ENCODE measurements around the gene NOS1AP.

The NOS1AP gene

DNA sequence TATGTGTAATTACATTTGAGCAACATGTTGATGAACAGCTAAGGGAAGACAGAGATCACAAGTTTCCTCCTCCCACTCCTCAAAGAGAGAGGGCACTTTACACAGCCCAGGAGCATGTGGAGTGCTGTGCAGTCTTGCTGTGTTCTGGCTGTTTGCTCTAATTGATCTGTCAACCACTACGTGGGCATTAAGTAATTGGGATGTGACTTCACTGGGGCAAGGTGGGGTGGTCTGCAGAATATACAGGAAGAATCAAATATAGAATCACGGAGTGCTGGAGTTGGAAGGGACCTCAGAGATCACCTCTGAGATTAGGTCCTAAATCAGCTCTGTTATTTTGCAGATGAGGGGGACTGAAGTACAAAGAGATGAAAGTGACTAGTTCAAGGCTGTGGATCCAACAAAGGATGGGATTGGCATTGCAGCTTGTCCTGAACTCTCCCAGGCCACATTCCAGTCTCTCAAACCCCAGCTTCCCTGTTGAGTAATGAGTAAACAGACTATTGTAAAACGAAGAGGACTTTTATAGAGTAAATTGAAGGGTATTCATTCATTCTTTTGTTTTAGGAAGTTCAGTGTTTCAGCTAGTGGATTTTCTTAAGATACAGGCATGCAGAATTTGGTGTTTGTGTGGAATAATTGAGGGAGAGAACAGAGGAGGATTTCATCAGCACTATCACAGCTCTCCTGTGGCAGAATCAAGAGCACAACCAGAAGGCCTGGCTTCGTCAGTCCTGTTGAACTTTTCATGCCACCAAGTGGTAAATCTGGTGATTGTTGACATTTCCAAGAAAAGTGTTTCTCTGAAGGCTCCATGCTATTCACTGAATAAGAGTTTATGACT is 22.4 kb downstream of the NOS1AP start:
- no peak for DNase-seq

DNA sequence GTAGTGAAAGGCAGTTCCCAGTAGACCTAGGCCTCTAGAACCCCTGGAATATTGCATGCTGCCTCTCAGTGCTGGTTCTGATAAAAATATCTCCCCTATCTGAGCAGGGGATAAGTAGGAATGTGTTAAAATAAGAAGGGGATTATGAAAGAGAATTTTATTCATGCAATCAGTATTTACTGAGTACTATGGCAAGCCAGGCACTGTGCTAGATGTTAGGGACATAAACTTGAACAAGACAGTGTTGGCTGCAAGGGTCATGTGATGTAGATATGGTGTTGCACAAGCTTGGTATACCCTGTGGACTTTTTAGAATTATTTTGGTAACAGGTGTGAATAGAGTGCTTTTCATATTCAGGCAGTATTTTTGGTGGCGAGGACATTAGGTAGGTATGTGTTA is 23.6 kb downstream of the NOS1AP start:
- DNase-seq = no peak

DNA sequence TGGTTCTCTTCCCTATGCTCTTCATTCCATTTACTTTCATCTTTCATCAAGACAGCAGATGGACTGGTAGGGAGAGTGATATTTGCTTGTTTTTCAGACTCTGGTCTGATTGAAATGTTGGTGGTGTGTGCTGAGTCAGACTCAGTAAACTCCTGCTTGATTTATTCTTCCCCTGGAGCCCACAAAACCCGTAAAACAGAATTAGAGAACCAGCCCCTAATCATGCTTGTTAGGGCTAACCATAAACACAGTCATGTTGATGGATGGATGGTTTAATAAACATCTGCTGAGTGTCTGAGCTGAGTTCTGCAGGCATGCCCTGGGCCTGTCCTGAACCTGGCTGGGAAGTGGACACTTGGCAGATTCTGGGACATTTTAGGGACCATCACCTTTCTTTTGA is 24.8 kb downstream of the NOS1AP start:
- no peak for DNase-seq

DNA sequence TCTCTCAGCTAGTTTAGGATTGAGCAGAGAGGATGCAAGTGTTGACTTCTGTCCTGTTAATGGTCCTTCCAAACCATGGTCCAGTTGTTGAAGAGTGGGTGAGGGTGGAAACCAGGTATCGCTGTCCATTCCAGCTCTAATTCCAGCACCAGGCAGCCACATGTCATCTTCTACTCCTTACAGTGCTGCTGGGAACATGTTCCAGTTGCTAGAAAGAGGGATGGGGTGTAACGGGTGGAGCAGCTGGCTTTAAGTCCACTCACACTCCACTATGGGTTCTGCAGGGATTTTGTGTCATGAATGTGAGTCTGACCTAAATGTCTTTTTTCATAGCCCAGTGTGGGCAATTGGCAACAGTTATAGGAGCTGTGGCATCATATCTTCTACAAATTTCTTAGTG is 25.2 kb downstream of the NOS1AP start:
- no peak for DNase-seq

DNA sequence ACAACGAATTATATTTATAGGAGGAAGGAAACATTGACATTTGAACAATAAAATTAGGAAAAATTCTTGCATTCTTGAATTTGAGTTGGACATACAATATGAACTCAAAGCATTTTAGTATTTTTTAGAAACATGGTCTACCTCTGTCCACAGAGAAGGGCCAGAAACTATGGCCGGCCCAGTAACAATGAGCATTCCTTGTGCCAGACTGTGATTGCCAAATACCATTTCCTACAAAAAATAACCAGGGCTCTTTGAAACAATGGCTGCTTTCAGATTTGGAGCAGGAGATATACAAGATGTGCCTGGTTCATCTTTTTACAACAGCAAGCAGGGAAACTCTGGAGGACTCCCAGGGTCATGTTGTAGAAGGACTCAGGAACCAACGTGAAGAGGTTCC is 38.4 kb downstream of the NOS1AP start:
- DNase-seq = no peak

DNA sequence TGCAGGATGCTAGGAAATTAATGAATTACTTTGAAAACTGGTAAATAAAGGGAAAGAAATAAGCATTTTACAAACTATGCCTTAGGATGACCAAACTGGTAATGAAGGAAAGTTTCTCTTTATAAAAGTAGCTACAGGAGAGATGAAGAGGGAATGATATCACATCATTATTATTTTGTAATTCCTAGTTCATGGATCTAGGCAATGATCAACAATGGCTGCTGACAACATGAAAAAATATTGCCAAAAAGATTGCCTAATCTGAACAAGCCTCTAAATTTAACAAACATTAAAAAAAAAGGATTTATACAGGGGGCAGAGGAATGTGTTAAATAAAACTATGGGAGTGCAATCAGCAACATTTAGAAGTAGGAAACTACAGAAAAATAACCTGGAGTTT is 38.9 kb downstream of the NOS1AP start:
- no peak for DNase-seq

DNA sequence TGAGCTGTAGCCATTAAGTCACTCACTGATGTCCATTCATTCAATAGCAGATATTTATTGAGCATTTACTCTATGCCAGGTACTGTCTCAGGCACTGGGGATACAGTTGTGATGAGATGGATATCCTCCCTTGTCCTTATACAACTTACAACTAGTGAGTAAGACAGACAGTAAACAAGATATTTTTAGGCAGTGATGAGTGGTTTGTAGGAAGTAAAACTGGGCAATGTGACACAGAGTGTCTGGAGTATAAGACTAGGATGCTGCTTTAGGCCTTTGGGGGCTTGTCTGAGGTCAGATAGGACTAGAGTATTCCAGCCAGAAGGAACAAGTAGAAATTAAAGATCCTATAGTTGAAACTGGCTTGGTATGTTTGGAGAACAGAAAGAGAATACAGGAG is 41.4 kb downstream of the NOS1AP start:
- DNase-seq = no peak

DNA sequence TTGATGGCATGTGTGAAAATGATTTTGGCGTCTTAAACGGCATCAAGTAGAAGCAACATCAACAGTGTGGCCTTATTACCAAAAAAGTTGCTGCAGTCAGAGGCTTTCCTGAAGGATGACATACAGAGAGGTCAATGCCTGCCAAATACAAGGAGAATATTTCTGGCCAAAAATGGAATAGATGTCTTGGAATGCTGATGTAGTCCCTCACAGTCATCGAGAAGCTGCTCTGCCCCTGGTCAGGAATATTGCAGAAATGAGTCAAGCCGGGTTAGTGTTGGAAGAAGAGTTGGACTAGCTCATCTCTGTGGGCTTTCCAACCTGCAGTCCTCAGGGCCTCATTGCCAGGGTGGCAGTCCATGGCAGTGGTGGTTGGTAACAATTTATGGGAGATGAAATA is 42.1 kb downstream of the NOS1AP start:
- no peak for DNase-seq

DNA sequence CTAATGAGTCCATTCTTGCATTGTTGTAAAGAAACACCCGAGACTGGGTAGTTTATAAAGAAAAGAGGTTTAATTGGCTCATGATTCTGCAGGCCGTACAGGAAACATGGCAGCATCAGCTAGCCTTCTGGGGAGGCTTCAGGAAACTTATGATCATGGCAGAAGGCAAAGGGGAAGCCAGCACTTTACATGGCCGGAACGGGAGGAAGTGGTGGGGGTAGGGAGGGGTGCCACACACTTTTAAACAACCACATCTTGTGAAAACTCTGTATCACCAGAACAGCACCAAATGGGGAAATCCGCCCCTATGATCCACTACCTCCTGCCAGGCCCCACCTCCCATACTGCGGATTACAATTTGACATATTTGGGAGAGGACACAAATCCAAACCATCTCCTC is 43.9 kb downstream of the NOS1AP start:
- no peak for DNase-seq

DNA sequence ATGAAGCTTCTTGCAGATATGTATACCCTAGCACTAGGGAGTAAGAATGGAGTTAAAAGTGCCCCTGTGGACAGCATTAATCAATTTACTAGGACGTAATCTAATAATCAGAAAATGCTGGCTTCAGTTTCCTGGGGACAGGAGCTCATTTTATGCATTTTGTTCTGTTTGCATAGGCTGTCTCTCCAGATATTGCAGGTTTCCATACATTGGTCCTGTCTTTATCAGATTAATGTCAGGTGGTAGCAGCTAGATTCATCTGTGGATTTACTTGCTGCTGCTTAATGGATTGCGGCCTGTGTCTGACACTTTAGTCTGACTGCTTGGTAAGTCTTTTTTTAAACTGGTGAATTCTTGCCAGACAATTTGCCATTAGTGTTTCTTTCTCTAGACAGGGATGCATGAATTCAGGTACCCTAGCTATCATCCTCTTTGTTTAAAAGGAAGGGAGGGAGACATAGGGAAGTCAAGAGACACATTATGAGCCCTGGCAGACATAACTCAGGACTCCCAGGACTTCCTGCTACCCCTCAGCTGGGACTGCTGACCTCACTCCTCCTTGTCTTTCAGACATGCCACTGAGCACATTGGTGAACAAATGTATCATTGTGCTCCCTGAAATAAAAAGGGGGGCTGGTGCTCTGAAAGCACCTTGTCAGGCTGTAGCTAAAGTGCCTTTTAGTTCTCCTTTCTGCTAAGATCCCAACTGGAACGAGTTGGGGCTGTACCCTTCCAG is 47.7 kb downstream of the NOS1AP start:
- no peak for DNase-seq

DNA sequence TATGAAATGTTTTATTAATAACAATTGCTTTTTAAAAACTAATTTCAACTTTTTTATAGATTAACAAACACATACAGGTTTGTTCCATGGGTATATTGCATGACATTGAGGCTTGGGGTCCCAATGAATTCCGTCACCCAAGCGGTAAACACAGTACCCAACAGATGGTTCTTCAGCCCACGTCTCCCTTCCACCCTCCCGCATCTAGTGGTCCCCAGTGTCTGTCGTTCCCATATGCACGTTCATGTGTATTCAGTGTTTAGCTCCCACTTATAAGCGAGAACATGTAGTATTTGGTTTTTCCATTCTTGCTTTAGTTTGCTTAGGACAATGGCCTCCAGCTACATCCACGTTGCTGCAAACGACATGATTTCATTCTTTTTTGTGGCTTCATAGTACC is 48.6 kb downstream of the NOS1AP start:
- no peak for DNase-seq

DNA sequence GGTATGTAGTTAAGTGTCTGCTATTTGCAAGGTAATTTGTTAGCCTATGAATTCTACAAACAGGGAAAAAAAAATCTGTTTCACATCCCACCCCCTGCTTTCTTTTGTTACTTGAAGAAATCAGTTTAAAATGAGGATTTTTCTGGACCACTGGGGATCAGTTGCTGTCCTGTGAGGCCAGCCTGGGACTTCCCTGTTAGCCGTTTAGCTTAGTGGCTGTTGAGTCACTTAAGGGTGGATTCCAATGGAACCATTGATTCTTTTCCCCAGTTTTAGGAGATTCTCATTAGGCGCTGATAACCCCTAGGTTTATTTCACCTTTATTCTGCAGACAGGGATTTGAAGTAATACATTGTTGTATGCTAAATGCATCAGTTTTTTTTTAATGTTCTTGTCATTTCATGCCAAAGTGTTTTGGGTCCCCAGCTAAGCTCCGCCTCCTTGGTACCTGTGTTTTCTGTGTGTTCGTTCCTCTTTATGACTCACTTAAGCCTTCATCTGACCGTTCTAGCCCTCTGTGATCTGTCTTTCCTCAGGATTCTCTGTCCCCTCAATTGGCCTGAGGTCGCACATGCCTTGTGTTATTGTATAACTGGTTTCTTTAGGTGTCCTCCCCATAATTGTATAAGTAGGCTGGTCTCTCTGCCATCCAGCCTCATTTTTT is 59.3 kb downstream of the NOS1AP start:
- DNase-seq = no peak

DNA sequence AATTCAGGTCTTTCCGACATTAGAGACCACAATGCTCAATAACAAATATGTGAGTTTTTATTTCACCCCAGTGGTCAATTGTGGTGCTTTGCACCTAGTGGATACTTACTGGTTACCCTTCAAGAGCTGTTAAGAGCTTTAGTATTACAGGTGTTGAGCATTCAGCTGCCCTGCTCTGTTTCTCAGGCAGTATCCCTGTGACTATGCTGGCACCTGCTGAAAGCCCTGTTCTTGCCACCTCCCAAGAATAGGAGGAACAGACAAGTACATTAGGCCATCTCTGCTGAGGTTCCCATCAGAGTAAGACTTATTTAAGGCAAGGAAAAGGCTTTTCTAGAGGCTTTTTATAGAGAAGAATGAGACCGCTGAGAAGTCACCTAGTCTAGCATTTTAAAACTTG is 60.8 kb downstream of the NOS1AP start:
- no peak for DNase-seq

DNA sequence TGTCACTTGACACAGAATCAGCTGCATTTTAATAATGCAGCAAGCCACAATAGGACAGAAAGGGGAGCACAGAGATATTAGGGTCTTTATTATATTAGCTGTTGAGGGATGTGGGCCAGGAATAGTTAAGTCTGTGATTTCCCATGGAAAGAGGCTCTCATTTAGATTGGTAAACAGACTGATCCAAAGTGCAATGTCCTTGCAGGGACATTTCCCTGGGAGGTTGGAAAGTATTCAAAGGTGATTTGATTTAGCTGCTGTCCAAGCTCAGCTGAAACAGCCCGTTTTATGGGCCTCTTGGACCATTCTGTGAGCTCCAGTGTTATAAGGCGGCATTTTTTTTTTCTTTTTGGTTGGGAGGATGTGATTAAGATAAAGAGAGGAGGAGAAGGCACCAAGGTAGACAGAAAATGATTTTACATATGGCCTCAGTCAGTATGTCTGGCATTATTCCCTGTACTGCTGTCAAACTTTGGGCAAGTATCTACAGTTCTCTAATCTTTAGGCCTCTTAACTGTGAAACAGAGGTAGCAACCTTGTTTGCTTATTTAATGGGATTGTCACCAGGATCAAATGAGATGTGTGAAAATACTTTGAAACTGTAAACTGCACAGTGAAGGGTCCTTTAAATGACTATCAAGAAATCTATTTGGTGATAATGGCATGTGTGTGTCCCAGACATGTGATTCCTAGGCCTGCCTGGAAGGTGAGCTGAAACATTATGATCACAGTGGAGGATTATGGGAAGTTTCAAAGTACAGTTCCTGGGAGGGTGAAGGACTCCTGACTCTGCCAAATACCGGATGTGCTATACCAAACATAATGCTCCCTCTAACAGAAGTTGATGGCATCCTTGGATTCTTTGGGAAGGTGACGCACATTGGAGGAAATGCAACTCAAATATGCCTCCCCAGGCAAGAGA is 62.2 kb downstream of the NOS1AP start:
- no peak for DNase-seq

DNA sequence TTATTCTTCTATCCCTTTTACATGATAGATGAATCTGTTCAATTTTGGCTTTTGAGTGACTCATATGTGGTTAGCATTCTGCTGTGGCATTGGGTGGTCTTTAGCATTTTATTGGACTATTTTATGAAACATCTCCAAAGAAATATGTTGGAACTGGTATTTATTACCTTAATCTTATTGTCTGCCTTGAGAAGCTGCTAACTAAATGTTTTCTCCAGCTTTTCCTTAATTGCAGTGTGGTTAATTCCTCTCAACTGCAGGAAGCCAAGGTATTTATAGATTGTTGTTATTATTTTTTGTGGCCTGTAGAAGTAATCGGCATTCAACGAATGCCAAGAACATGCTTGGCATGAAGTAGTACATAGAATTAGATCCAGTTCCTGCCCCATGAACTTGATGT is 64.1 kb downstream of the NOS1AP start:
- no peak for DNase-seq

DNA sequence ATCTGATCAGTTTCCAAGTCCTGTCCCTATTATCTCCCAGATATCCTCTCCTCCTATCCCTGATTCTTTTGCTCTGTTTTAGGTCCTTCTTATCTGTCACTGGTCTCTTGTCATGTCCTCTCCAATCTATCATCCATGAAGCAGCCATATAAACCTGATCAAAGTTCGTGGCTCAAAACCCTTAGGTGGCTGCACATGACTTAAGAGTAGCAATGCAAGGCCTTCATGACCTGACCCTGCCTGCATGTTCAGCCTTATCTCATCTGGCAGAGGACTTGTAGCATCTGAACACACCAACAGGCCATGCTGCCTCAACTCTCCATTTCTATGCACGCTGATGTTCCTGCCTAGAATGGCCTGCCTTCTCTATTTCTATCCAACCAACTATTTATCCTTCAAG is 65.2 kb downstream of the NOS1AP start:
- no peak for DNase-seq

DNA sequence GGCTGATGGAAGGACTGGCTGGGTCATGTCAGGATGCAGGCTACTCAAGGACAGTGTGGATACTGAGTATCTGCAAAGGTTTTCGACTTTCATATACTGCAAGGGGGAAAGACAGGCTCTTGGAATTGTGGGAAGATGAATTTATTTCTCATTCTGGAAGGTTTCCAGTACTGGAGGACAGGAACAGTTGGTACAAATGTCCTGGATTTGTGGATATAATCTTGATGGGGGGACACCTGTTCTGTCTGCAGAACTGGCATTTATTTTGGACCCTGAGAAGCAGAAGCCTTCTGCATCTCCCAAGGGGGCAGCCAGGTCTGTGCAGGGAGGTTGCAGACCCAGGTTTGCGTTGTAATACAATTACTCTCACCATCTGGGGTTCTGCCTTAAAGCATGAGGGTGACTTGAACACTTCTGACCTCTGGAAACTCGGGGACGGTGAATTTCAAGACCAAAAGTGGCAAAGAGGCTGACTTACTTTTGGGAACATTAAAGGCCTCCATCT is 65.8 kb downstream of the NOS1AP start:
- DNase-seq = no peak

DNA sequence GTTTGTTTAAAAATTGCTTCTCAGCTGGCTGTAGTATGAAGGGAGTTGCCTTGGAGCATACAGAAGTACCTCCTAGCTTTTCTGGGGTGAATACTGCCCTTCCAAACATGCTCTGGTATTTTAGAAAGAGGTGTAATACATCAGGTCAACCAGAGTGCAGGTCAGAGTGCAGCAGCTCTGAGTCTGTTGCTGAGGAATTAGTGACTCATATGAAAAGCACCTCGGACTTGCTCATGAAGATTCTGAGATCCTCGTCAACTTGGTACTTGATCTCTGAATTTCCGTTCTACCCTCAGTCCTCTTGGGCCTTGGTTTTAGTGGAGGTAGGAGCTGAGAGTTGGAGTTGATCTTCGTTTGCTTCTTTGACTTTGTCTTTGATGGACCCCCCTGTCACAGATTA is 67.3 kb downstream of the NOS1AP start:
- no peak for DNase-seq

DNA sequence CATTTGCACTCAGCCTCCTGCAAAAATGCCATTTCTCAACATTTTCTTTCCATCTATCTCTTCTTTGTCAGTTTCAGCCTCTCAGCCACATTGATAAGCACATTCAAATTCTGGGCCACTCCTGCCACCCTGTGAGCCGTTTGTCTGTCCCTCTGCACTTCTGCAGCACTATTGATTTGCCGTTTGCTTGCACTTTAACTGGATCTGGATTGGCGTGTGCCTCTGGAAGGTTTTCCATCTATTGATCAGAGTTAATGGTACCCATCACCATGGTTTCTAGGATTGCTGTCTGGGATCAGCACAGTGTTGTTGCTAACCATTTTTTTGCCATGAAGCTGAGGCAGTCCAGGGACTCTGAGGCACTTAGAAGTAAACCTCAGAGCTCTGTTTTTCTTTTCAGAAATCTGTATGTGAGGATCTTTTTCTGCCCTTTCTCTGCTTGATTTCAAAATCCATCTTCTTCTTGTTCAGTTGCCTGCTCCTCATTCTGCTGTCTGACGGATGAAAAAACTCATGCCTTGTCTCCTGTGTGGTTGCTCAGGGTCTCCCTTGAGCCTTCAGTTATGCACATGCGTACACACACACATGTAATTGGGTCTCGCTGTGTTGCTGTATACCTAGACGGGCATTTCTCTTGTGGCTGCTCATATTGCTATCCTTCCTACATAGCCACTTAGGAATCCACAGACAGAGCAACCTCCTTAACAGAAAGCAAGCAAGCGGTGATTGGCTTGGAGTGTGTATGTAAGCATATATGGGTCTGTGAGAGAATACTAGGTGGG is 67.9 kb downstream of the NOS1AP start:
- DNase-seq = no peak

DNA sequence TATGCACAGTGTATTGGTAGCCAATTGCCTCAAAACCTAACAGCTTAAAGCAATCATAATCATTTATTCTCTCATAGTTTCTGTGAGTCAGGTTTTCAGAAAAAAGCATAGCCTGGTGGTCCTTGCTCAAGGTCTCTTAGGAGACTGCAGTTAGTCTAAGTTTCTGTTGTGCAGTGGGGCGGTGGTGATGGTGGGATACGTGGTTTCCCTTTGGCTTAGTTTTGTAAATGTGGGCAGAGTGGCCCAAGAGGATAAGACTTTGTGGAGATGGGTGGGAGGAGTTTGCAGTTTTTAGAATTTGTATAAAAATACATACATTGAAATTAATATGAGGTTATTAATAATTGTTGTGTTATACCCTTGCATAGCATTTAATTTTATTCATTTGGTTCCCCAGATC is 68.6 kb downstream of the NOS1AP start:
- DNase-seq = no peak

DNA sequence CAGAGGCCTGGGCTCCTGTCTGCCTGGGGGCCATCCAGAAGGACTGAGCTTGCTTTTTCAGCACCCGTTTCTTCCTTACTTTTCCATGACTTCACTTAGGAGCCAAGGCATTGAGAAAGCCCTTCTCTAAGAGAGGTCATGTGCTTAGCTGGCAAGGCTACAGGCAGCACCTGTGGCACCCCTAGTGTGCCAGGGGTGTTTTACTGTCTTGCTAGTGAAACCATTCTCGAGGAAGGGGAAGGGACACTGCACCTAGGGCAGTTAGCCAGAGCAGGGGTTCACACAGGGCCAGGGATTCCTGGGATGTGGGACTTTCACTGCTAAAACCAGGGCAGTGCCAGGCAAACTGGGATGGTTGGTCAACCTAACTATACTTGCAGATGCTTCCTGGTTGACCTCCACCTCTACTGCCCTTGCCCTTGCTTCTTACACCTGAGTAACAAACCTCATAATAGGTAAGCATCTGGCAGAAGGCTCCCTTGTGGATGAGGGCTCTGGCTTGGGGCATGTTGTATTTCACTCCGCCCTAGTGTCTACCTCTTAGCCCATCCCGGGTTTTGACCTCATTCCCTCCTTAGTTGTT is 69.2 kb downstream of the NOS1AP start:
- no peak for DNase-seq

DNA sequence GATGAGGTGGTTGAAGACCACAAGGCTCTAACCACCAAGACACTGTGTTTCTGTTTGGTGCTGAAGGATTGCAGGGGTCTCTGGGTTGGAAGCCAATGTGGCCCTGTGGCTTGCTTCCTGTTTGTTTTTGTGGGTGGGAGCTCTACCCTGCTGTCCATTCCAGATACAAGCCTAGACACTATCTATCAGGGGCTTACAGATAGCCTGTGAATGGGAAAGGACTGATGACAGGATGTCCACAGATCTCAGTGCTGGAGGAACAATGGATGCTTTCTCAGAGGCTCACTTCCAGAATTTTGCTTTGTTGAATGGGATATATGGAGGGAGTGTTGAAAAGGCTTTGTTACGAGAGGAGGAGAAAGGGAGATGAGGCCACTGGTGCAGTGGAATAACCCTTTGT is 69.7 kb downstream of the NOS1AP start:
- DNase-seq = no peak
